ENCODE data around the gene EMD.

Gene EMD

DNA sequence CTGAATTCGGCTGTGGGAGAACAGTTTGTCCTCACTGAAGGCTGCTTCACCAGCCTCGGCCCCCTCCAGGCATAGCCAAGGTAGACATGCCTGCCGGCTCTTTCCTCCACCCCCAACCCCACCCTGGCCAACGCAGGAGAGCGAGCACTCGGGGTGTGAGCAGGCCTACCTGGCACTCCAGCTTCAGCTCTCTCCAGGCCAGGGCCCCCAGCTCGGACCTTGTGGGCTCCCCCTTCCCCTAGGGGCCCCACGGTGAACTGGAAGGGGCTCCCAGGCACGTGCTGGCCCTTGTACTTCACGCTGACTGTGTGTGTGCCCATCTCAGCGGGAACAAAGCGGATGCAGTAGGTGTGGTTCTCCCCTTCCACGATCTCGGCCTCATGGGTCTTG lies 27.1 kb upstream of the EMD start:
- no peaks in the 10 kb centered on the region for H3K27me3 ChIP-seq (ENCODE audit: insufficient read depth, low read length, poor library complexity, severe bottlenecking)
- no peaks in the 10 kb centered on the region for H3K9me3 ChIP-seq (ENCODE audit: insufficient read depth, low read depth, low read length)
- H3K4me3 ChIP-seq (ENCODE audit: low read length, poor library complexity, severe bottlenecking) = no peak overlapping the region
- H2AFZ ChIP-seq (ENCODE audit: low read length) = no peak overlapping the region
- no peaks in the 10 kb centered on the region for H3F3A ChIP-seq (ENCODE audit: low read depth)
- H3K79me2 ChIP-seq (ENCODE audit: insufficient read depth, low read length) = no peaks in the 10 kb centered on the region
- peaks cover 7% of the 10 kb centered on the region for H3K4me1 ChIP-seq (ENCODE audit: insufficient read depth, low read length, poor library complexity, severe bottlenecking)
- no peaks in the 10 kb centered on the region for H3K9me2 ChIP-seq (replicated peaks; ENCODE audit: low read depth, low read length)
- TF ChIP-seq EZH2phosphoT487 (IDR thresholded peaks at IDR 0.05; ENCODE audit: borderline replicate concordance) = no peak
- TF ChIP-seq, protein P1, sequence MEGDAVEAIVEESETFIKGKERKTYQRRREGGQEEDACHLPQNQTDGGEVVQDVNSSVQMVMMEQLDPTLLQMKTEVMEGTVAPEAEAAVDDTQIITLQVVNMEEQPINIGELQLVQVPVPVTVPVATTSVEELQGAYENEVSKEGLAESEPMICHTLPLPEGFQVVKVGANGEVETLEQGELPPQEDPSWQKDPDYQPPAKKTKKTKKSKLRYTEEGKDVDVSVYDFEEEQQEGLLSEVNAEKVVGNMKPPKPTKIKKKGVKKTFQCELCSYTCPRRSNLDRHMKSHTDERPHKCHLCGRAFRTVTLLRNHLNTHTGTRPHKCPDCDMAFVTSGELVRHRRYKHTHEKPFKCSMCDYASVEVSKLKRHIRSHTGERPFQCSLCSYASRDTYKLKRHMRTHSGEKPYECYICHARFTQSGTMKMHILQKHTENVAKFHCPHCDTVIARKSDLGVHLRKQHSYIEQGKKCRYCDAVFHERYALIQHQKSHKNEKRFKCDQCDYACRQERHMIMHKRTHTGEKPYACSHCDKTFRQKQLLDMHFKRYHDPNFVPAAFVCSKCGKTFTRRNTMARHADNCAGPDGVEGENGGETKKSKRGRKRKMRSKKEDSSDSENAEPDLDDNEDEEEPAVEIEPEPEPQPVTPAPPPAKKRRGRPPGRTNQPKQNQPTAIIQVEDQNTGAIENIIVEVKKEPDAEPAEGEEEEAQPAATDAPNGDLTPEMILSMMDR (conservative IDR thresholded peaks at IDR 0.05; ENCODE audit: low read length) = no peak
- H3K36me3 ChIP-seq (ENCODE audit: insufficient read depth, low read length) = peaks cover 72% of the 10 kb centered on the region; the same call in 1 of the 2 replicates
- H3K4me2 ChIP-seq (ENCODE audit: low read depth, low read length, poor library complexity, severe bottlenecking) = no peak overlapping the region
- H4K20me1 ChIP-seq (ENCODE audit: insufficient read depth, low read length, poor library complexity, severe bottlenecking) = no peaks in the 10 kb centered on the region
- H3K9ac ChIP-seq (ENCODE audit: low read depth, low read length, poor library complexity, severe bottlenecking) = no peak overlapping the region

DNA sequence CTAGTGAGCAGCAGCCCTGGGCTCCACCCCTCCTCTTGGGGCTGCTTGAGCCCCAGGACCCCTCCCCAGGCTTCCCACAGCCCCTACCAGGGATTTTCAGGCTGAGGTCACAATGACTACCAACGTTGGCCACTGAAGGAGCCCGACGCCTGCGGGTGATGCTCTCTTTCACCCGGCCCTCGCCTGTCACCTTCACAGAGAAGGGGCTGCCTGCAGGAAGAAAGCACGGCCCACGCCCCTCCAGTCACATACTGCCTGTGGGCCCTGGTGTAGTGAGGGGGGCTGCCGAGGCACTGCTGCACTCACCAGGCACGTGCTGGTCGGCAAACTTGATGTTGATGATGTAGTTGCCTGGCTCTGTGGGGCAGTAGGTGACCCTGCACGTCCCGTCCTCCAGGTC lies 26.6 kb upstream of the EMD start:
- H3K27me3 ChIP-seq (ENCODE audit: insufficient read depth, low read length, poor library complexity, severe bottlenecking) = no peaks in the 10 kb centered on the region
- no peaks in the 10 kb centered on the region for H3F3A ChIP-seq (ENCODE audit: low read depth)
- TF ChIP-seq, protein P1 (conservative IDR thresholded peaks at IDR 0.05; ENCODE audit: low read length) = no peak
- TF ChIP-seq EZH2phosphoT487 (IDR thresholded peaks at IDR 0.05; ENCODE audit: borderline replicate concordance) = no peak
- peaks cover 76% of the 10 kb centered on the region; the same call in 1 of the 2 replicates for H3K36me3 ChIP-seq (ENCODE audit: insufficient read depth, low read length)
- no peaks in the 10 kb centered on the region for H3K9me3 ChIP-seq (ENCODE audit: insufficient read depth, low read depth, low read length)
- no peaks in the 10 kb centered on the region for H3K79me2 ChIP-seq (ENCODE audit: insufficient read depth, low read length)
- no peak overlapping the region for H3K4me2 ChIP-seq (ENCODE audit: low read depth, low read length, poor library complexity, severe bottlenecking)
- H4K20me1 ChIP-seq (ENCODE audit: insufficient read depth, low read length, poor library complexity, severe bottlenecking) = no peaks in the 10 kb centered on the region
- no peaks in the 10 kb centered on the region for H3K9me2 ChIP-seq (replicated peaks; ENCODE audit: low read depth, low read length)
- no peak overlapping the region for H3K9ac ChIP-seq (ENCODE audit: low read depth, low read length, poor library complexity, severe bottlenecking)
- H2AFZ ChIP-seq (ENCODE audit: low read length) = no peak overlapping the region
- H3K4me1 ChIP-seq (ENCODE audit: insufficient read depth, low read length, poor library complexity, severe bottlenecking) = peaks cover 2% of the 10 kb centered on the region
- no peak overlapping the region for H3K4me3 ChIP-seq (ENCODE audit: low read length, poor library complexity, severe bottlenecking)

DNA sequence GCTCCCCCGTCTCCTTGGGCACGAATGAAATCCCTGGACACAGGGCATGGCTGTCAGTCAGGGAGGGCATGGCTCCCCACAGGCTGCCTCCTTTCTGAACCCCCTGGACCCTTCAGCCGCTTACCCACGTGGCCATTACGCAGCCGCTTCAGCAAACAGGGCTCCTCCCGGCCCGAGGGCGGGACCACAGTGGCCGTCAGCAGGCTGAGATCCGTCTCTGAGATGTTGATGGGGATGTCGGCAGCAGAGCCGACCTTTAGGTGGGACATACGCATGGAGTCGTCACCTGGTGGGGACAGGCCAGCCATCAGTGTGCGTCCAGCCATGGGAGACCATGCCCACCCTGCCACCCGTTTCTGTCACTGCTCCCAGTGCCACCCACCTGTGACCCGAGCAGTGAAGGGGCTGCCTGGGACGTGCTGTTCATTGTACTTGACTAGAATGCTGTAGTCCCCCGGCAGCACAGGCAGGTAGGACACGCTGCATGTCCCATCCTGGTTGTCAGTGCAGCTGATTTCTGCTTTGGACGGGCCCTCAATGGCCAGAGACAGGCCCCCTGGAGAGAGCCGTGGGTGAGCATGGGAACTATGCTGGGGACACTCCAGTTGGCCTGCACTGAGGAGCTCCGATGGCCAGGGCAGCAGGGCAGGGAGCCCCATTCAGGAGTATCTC lies 25.8 kb upstream of the EMD start:
- H3K9me3 ChIP-seq (ENCODE audit: insufficient read depth, low read depth, low read length) = no peaks in the 10 kb centered on the region
- peaks cover 84% of the 10 kb centered on the region; the same call in 1 of the 2 replicates for H3K36me3 ChIP-seq (ENCODE audit: insufficient read depth, low read length)
- H3K79me2 ChIP-seq (ENCODE audit: insufficient read depth, low read length) = peaks cover 1% of the 10 kb centered on the region; the same call in 1 of the 2 replicates
- H3K4me3 ChIP-seq (ENCODE audit: low read length, poor library complexity, severe bottlenecking) = no peak overlapping the region
- no peaks in the 10 kb centered on the region for H3K9me2 ChIP-seq (replicated peaks; ENCODE audit: low read depth, low read length)
- no peak overlapping the region for H3K9ac ChIP-seq (ENCODE audit: low read depth, low read length, poor library complexity, severe bottlenecking)
- TF ChIP-seq, protein P1 (conservative IDR thresholded peaks at IDR 0.05; ENCODE audit: low read length) = no peak
- no peak for TF ChIP-seq EZH2phosphoT487 (IDR thresholded peaks at IDR 0.05; ENCODE audit: borderline replicate concordance)
- H3K4me1 ChIP-seq (ENCODE audit: insufficient read depth, low read length, poor library complexity, severe bottlenecking) = no peaks in the 10 kb centered on the region
- H2AFZ ChIP-seq (ENCODE audit: low read length) = no peak overlapping the region
- H3F3A ChIP-seq (ENCODE audit: low read depth) = no peaks in the 10 kb centered on the region
- no peaks in the 10 kb centered on the region for H3K27me3 ChIP-seq (ENCODE audit: insufficient read depth, low read length, poor library complexity, severe bottlenecking)
- no peak overlapping the region for H3K4me2 ChIP-seq (ENCODE audit: low read depth, low read length, poor library complexity, severe bottlenecking)
- H4K20me1 ChIP-seq (ENCODE audit: insufficient read depth, low read length, poor library complexity, severe bottlenecking) = no peaks in the 10 kb centered on the region
